Activated CD4-positive, alpha-beta T cell treated with anti-CD3 and anti-CD28 coated beads, Interleukin-2, amount 50 U/mL, for 24 hours (primary cell): ENCODE measurements around the gene GPATCH8.

Experiments used
- DNase-seq, 2 donors: peaks; one replicate each; pipeline ENCODE4 v3.0.0-alpha.2; 2020; ENCODE audit warnings: low read depth in 1 of 2, low spot score in 1 of 2

The GPATCH8 gene

GRCh38 chr17:44359006-44359405 is 144.2 kb downstream of the GPATCH8 start:
- no peak for DNase-seq

GRCh38 chr17:44358066-44358465 is 145.1 kb downstream of the GPATCH8 start:
- DNase-seq = no peak

- no peak for DNase-seq
Observed at GRCh38 chr17:44356241-44356640, 147.0 kb downstream of the GPATCH8 start.

- no peak for DNase-seq
Observed at GRCh38 chr17:44355642-44356099, 147.5 kb downstream of the GPATCH8 start.

- DNase-seq = peak; percentile 21 to 22
Observed at GRCh38 chr17:44354582-44355561, 148.3 kb downstream of the GPATCH8 start.

- no peak for DNase-seq
Observed at GRCh38 chr17:44353672-44354331, 149.4 kb downstream of the GPATCH8 start.

- no peak for DNase-seq
Observed at GRCh38 chr17:44352828-44353671, 150.2 kb downstream of the GPATCH8 start.

- no peak for DNase-seq
Observed at GRCh38 chr17:44351961-44352827, 151.0 kb downstream of the GPATCH8 start.

GRCh38 chr17:44351464-44351863 is 151.7 kb downstream of the GPATCH8 start:
- no peak for DNase-seq

- peak; percentile 55 to 61 for DNase-seq
Observed at GRCh38 chr17:44350733-44351226, 152.4 kb downstream of the GPATCH8 start.

- DNase-seq = no peak
Observed at GRCh38 chr17:44349553-44350070, 153.6 kb downstream of the GPATCH8 start.

GRCh38 chr17:44348988-44349364 is 154.2 kb downstream of the GPATCH8 start:
- DNase-seq = no peak

- DNase-seq = no peak
Observed at GRCh38 chr17:44348234-44348987, 154.8 kb downstream of the GPATCH8 start.
